GM19025 (cell line): ENCODE measurements around the gene OPN5.

Experiments used
- ATAC-seq: cut with Tn5 transposase; IDR thresholded peaks from one replicate; pipeline ENCODE4 v1.9.1; 2021; ENCODE audit warnings: mild to moderate bottlenecking, low read depth, moderate library complexity; ENCODE audit not compliant: unreplicated experiment

Gene OPN5

GRCh38 chr6:47852727-47853126 lies 70.9 kb downstream of the OPN5 start:
- no peak for ATAC-seq

GRCh38 chr6:47853766-47854165 lies 71.9 kb downstream of the OPN5 start:
- no peak for ATAC-seq

GRCh38 chr6:47854971-47855370 lies 73.1 kb downstream of the OPN5 start:
- no peak for ATAC-seq

DNA sequence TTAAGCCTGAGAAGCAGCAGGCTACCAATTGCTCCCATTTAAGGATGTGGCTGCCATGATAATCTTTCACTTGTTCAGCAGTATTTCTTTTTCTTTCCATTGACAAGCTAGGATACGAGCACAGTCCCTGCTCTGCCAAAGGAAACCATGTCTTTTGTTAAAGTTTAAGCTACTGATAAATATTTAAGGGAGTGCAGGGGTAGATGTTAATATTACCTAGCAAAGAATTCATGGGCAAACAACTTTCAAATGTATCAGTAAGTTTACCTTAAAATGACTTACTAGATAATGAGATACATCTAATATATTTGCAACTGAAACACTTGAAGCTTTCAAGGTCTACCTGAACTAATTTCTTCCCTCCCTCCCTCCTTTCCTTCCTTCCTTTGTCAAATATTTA lies 77.3 kb downstream of the OPN5 start:
- no peak for ATAC-seq

DNA sequence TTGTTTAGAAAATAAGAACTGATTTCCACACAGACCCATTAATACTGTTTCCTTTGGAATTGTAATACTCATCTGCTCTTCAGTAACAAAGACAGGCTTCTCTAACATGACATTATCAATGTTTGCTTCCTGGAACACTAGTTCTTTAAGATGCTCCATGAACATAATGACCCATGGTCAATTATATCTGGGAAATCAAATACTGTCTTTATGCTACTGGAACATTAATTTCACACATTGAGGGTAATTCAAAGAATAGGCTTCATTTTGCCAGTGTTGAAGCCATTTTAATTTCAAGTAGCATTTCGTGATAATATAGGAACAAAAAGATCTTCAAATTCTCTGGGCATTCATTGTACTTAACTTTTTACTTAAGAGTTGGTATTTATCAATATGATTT lies 80.9 kb downstream of the OPN5 start:
- ATAC-seq, result no peak

GRCh38 chr6:47865206-47865605 lies 83.4 kb downstream of the OPN5 start:
- no peak for ATAC-seq

- no peak for ATAC-seq
Measured at GRCh38 chr6:47875593-47875992, 93.8 kb downstream of the OPN5 start.
